ENCODE measurements around the gene BMPR1B. TPM values are rescaled to one million over a fixed set of nuclear protein-coding genes. Genes with fewer than 3 reads are reported as not detected.

The BMPR1B gene
- total RNA-seq, 1 donor: 4.3 TPM

- TF ChIP-seq, protein P1, sequence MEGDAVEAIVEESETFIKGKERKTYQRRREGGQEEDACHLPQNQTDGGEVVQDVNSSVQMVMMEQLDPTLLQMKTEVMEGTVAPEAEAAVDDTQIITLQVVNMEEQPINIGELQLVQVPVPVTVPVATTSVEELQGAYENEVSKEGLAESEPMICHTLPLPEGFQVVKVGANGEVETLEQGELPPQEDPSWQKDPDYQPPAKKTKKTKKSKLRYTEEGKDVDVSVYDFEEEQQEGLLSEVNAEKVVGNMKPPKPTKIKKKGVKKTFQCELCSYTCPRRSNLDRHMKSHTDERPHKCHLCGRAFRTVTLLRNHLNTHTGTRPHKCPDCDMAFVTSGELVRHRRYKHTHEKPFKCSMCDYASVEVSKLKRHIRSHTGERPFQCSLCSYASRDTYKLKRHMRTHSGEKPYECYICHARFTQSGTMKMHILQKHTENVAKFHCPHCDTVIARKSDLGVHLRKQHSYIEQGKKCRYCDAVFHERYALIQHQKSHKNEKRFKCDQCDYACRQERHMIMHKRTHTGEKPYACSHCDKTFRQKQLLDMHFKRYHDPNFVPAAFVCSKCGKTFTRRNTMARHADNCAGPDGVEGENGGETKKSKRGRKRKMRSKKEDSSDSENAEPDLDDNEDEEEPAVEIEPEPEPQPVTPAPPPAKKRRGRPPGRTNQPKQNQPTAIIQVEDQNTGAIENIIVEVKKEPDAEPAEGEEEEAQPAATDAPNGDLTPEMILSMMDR (IDR thresholded peaks at IDR 0.05; ENCODE audit: insufficient read depth, low read depth, low read length): no peak
- DNase-seq (ENCODE audit: low read depth): no peak
- no peak overlapping the region for H3K4me3 ChIP-seq (ENCODE audit: low read depth, low read length)
These were observed 114.0 kb downstream of the BMPR1B start for GRCh38 chr4:94871644-94872305.

DNA sequence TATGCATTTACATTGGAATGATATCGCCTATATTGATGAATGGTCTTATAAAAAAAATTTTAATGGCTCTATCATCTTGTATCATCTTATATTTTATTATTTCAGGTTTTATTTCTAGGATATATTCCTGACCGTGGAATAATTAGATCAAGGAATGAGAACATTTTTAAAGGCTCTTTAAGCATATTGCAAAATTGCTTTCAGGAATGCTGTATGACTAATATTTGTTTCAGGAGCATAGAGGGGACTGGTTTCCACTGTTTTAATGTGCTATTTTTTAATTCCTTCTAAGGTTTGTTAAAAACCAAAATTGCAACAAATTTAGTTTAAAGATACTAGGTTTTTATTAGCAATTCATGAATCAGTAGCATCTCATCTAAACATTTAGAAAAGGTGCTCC, 120.2 kb downstream of the BMPR1B start:
- no peak overlapping the region for H3K4me3 ChIP-seq (ENCODE audit: low read depth, low read length)
- TF ChIP-seq, protein P1 (IDR thresholded peaks at IDR 0.05; ENCODE audit: insufficient read depth, low read depth, low read length): no peak
- DNase-seq (ENCODE audit: low read depth): peak; percentile 53

DNA sequence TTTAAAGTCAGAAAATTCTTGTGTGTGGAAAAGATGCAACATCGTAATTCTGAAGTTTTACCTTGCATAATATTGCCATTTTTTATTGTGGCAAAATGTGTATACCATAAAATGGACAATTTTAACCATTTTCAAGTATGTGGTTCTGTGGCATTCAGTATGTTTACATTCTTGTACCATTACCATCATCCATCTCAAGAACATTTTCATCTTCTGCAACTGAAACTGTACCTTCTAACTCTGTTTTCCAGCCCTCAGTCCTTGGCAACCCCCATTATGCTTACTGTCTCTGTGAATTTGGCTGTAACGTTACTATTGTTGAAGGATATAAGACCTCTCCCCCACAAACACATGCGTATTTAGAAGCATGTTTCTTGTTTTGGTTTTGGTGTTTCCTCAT, 123.2 kb downstream of the BMPR1B start:
- peak; percentile 67 for DNase-seq (ENCODE audit: low read depth)
- no peak overlapping the region for H3K4me3 ChIP-seq (ENCODE audit: low read depth, low read length)
- TF ChIP-seq, protein P1 (IDR thresholded peaks at IDR 0.05; ENCODE audit: insufficient read depth, low read depth, low read length): no peak

DNA sequence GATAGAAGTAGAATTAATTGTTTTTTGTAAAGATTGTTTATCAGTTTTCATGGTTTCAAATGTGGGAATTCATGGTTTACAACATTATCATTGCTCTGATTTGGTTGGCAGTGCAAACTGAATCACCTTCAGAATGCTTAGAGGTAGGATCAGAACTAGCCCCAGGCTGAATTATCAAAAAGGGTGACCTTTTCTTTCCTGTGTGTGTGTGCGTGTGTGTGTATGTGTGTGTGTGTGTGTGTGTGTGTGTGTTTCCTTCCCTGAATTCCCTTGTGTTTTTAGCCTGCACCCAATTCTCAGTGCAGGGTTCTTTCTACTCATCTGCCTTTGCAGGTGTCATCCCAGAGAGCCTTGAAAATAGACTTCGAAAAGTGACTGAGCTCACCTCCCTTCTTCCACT, 125.0 kb downstream of the BMPR1B start:
- TF ChIP-seq, protein P1 (IDR thresholded peaks at IDR 0.05; ENCODE audit: insufficient read depth, low read depth, low read length): no peak
- DNase-seq (ENCODE audit: low read depth): no peak
- no peak overlapping the region for H3K4me3 ChIP-seq (ENCODE audit: low read depth, low read length)

DNA sequence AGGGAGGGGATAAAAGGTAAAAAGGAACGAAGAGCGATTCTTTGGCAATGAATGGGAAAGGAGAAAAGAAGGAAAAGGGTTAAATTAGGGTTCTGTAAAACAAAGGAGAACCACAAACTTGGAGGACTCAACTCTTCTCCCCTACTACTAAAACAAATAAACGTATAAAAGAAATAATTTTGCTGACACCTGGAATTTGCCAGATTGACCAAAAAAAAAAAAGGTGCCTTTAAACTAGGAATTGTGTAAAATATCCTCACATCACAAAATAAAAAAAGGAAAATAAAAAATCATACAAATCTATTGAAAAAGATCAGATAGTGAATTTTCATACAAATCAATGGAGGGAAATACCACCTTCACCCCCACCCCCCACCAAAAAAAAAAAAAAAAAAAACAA, 129.3 kb downstream of the BMPR1B start:
- no peak for DNase-seq (ENCODE audit: low read depth)
- H3K4me3 ChIP-seq (ENCODE audit: low read depth, low read length): no peak overlapping the region
- TF ChIP-seq, protein P1 (IDR thresholded peaks at IDR 0.05; ENCODE audit: insufficient read depth, low read depth, low read length): no peak

- DNase-seq (ENCODE audit: low read depth): no peak
- H3K4me3 ChIP-seq (ENCODE audit: low read depth, low read length): no peak overlapping the region
- TF ChIP-seq, protein P1 (IDR thresholded peaks at IDR 0.05; ENCODE audit: insufficient read depth, low read depth, low read length): no peak
These were observed 131.8 kb downstream of the BMPR1B start for GRCh38 chr4:94889523-94889922.

DNA sequence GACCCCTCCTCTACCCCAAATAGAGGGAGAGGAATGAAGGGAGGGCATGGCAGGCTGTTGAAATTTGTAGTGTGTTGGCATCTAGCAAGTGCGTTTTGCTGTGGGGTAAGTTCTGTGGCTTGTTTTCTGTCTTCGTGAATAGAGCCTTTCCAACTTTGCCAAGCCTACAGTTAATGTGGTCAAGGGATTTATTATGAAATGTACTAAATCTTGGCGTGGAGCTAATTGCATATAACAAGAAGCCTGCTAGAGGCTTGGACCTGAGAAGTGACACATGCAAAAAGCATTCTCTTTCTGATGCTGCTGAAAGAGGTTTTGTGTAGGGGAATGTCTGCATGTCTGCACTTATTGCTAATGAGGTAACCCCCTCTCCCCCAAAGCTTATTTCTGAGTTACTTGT, 132.2 kb downstream of the BMPR1B start:
- no peak overlapping the region for H3K4me3 ChIP-seq (ENCODE audit: low read depth, low read length)
- DNase-seq (ENCODE audit: low read depth): peak; percentile 52
- TF ChIP-seq, protein P1 (IDR thresholded peaks at IDR 0.05; ENCODE audit: insufficient read depth, low read depth, low read length): no peak
